HepG2 (cell line): ENCODE measurements around the gene SEC14L5. TPM values are rescaled to one million over a fixed set of nuclear protein-coding genes. Genes with fewer than 3 reads are reported as not detected.

ENCODE experiments used
- ATAC-seq: fragments of 200-7000 bp; cut with Tn5 transposase; 3 replicates; pipeline ENCODE4 v1.9.1; 2020; ENCODE audit warnings: mild to moderate bottlenecking, moderate library complexity
- BruUV-seq: library from RNA; stranded (reverse); fragments of 400-500 nt; replicated peaks from 2 replicates; lab custom pipeline; 2021; lab: Mats Ljungman, UMichigan
- CTCF ChIA-PET: fragments of 300-600 bp; formaldehyde crosslinking; extraction: SDS; loops from one replicate; lab custom pipeline; 2021; ENCODE audit warnings: low total read pairs, inconsistent platforms, low intra/inter-chr PET ratio; lab: Yijun Ruan, JAX
- POLR2A ChIA-PET: fragments of 350-600 bp; sonication (Branson Sonifier 250); formaldehyde crosslinking; loops from one replicate; lab custom pipeline; 2020; ENCODE audit warnings: antibody characterized with exemption, inconsistent platforms; lab: Yijun Ruan, JAX
- DNase-seq: peaks from one replicate; pipeline ENCODE4 v3.0.0-alpha.2; 2015; ENCODE audit warnings: low spot score
- FAIRE-seq: peaks from 3 replicates; lab custom pipeline; 2011; peaks lifted over from hg19 to GRCh38; lab: Jason Lieb, UNC
- H2AFZ ChIP-seq: one replicate; pipeline ENCODE4 v1.6.1; 2011; ENCODE audit warnings: low read length, inconsistent platforms
- H3K27ac ChIP-seq: fragments of 300-600 bp; 3 replicates; pipeline ENCODE4 v1.8.0; 2011; ENCODE audit warnings: mixed run types, mild to moderate bottlenecking, mixed read lengths, low read length, inconsistent platforms; ENCODE audit not compliant: insufficient read depth; ENCODE audit errors: extremely low read length
- H3K27me3 ChIP-seq, 2 experiments: fragments of 200-600 bp in 1 of 2; 2 replicates in 1 of 2; 3 replicates in 1 of 2; pipeline versions ENCODE4 v1.6.0 to v1.8.0; 2011; ENCODE audit warnings: low read length in 2 of 2, mild to moderate bottlenecking in 2 of 2, moderate library complexity in 2 of 2, inconsistent platforms in 1 of 2; ENCODE audit not compliant: insufficient read depth in 2 of 2, control insufficient read depth in 1 of 2
- H3K36me3 ChIP-seq, 2 experiments: fragments of 200-600 bp in 1 of 2; replicated peaks in 1 of 2; 2 replicates in 1 of 2; 3 replicates in 1 of 2; pipeline versions ENCODE4 v1.5.1 to v1.8.0; 2011; ENCODE audit warnings: low read length in 2 of 2, inconsistent platforms in 1 of 2; ENCODE audit not compliant: insufficient read depth in 2 of 2, control insufficient read depth in 1 of 2
- H3K4me1 ChIP-seq: 2 replicates; pipeline ENCODE4 v1.5.1; 2012; ENCODE audit warnings: low read length, inconsistent platforms; ENCODE audit not compliant: insufficient read depth
- H3K4me2 ChIP-seq: 2 replicates; pipeline ENCODE4 v1.6.0; 2011; ENCODE audit warnings: low read depth, low read length, inconsistent platforms
- H3K4me3 ChIP-seq, 3 experiments: fragments of 200-600 bp in 1 of 3; sonication (generic), shearing (Covaris generic) in 1 of 3; replicated peaks in 1 of 3; 2 replicates each; pipeline ENCODE4 v1.5.1; 2011 to 2016; ENCODE audit warnings: low read length in 3 of 3, inconsistent platforms in 2 of 3, low read depth in 2 of 3, mild to moderate bottlenecking in 2 of 3, control low read depth in 1 of 3, mixed read lengths in 1 of 3; ENCODE audit not compliant: insufficient read depth in 1 of 3
- H3K79me2 ChIP-seq: one replicate; pipeline ENCODE4 v1.6.1; 2011; ENCODE audit warnings: low read length, inconsistent platforms; ENCODE audit not compliant: insufficient read depth
- H3K9ac ChIP-seq: 2 replicates; pipeline ENCODE4 v1.6.0; 2011; ENCODE audit warnings: mild to moderate bottlenecking, low read depth, low read length, inconsistent platforms; ENCODE audit not compliant: insufficient read depth
- H3K9me3 ChIP-seq: 2 replicates; pipeline ENCODE4 v1.5.1; 2012; ENCODE audit warnings: mild to moderate bottlenecking, low read length
- H4K20me1 ChIP-seq: 2 replicates; pipeline ENCODE4 v1.6.0; 2011; ENCODE audit warnings: inconsistent platforms, mild to moderate bottlenecking, low read length, moderate library complexity; ENCODE audit not compliant: insufficient read depth
- CSRNP1 ChIP-seq: sonication (generic); formaldehyde crosslinking; IDR thresholded peaks from 2 replicates; pipeline ENCODE4 v1.8.1; 2023; ENCODE audit warnings: mild to moderate bottlenecking, missing genetic modification reagents
- NFE2L1 ChIP-seq: sonication (generic); formaldehyde crosslinking; IDR thresholded peaks from 2 replicates; pipeline ENCODE4 v1.4.0; 2020; ENCODE audit warnings: missing genetic modification reagents, mild to moderate bottlenecking, borderline replicate concordance
- TAF15 ChIP-seq: fragments of 200-400 bp; formaldehyde crosslinking; IDR thresholded peaks from one replicate; pipeline ENCODE4 v1.6.1; 2018; ENCODE audit warnings: mild to moderate bottlenecking, low read depth, low read length; ENCODE audit not compliant: poor library complexity, severe bottlenecking
- TBX2 ChIP-seq: sonication (generic); formaldehyde crosslinking; IDR thresholded peaks from 2 replicates; pipeline ENCODE4 v1.5.0; 2020; ENCODE audit warnings: missing genetic modification reagents, mild to moderate bottlenecking, borderline replicate concordance
- TCF7 ChIP-seq: sonication (generic); IDR thresholded peaks from 2 replicates; pipeline ENCODE4 v1.6.1; 2016; ENCODE audit warnings: antibody characterized with exemption, low read depth
- ZFP90 ChIP-seq: sonication (generic); formaldehyde crosslinking; IDR thresholded peaks from 2 replicates; pipeline ENCODE4 v1.8.0; 2022; ENCODE audit warnings: missing genetic modification reagents, mild to moderate bottlenecking, inconsistent platforms, borderline replicate concordance
- WGBS: methylation state at CpG from one replicate; pipeline ENCODE4 v1.1.6; 2017; ENCODE audit warnings: low lambda C conversion rate; 5-methylcytosine and 5-hydroxymethylcytosine counted together
- in situ Hi-C: cut with HindIII; loops from 2 replicates; pipeline ENCODE4 v1.10.0; 2017; ENCODE audit warnings: low pct_unique_long_range_greater_than_20kb; ENCODE audit not compliant: extremely low pct_ligation_motif_present
- intact Hi-C: fragments of 100-400 bp; cut with micrococcal nuclease; formaldehyde crosslinking; loops from one replicate; pipeline ENCODE4 v1.10.0; 2022; ENCODE audit not compliant: unreplicated experiment
- polyA plus RNA-seq, 8 experiments: library from polyadenylated mRNA; depleted of rRNA in 3 of 8; stranded (reverse) in 7 of 8; unstranded in 1 of 8; fragments of >200 nt; fragmentation: Illumina TruSeq in 4 of 8; extraction: Trizol in 4 of 8; gene quantifications; 2 replicates each; pipeline versions ENCODE4 v1.2.1 to v1.2.3, GENCODE V29; 2011 to 2016; ENCODE audit warnings: low read depth in 4 of 8, missing spikeins in 1 of 8, mixed read lengths in 1 of 8; ENCODE audit not compliant: insufficient read depth in 1 of 8
- total RNA-seq, 5 experiments: library from RNA; depleted of rRNA; stranded (reverse); fragments of >200 nt; fragmentation: Illumina TruSeq; extraction: Trizol; gene quantifications; 2 replicates each; pipeline ENCODE4 v1.2.3, GENCODE V29; 2016; ENCODE audit warnings: low read depth in 1 of 5
- TF ChIP-seq, protein P1 (sequence below): sonication (generic); formaldehyde crosslinking; IDR thresholded peaks from 2 replicates; pipeline ENCODE4 v1.5.1; 2020; ENCODE audit warnings: missing genetic modification reagents, mild to moderate bottlenecking, borderline replicate concordance

SEC14L5 gene
- total and polyA plus RNA-seq, 2 of the 13 experiments (the other 11 are each of a cell fraction or from before 2014, with no cell fraction given) = 0.40 to 0.42 TPM

DNA sequence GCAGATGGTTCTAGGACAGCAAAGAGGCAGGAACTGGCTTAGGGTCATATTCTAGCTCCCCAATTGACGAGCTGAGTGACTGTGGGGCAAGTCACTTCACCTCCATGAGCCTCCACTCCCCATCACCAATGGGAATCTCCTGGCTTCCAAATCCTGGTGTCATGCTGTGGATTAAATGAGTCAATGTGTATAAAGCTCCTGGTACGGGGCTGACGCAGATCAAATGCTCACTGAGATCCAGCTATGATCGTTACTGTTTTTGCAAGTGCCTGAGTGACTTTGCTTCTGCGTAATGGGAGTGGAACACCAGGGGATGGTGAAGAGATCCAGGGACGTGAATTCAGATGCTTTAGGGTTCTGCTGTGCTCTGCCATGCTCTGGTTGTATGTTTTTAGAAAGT lies 2.4 kb downstream of the SEC14L5 start:
- no peak for FAIRE-seq
- 47% methylated on average over 6 of the region's 6 CpGs for WGBS
- intact Hi-C loops (no loop called here), in situ Hi-C loops (loop anchor here (5.0 to 25.0 kb wide), 2 partner anchors 58 to 448 kb away; no protein-coding TSS in a partner anchor)
- peaks cover 27% of the 10 kb centered on the region for H3K4me1 ChIP-seq
- no peaks in the 10 kb centered on the region for H3K9me3 ChIP-seq
- ATAC-seq = no peak
- no peak overlapping the region for H3K4me2 ChIP-seq
- no TSS peak for BruUV-seq
- H3K27me3 ChIP-seq = peaks cover 0 to 18% of the 10 kb centered on the region in 2 experiments; a peak in 3 of 5 replicates
- no peak overlapping the region for H3K4me3 ChIP-seq
- DNase-seq = no peak
- H3K36me3 ChIP-seq = no peaks in the 10 kb centered on the region
- H3K9ac ChIP-seq = no peak overlapping the region
- H3K27ac ChIP-seq = no peak overlapping the region
- H3K79me2 ChIP-seq = no peaks in the 10 kb centered on the region
- ChIA-PET CTCF (no interaction called here), POLR2A (no interaction called here)
- no peaks in the 10 kb centered on the region for H4K20me1 ChIP-seq
- no peak overlapping the region for H2AFZ ChIP-seq
- no peak for TF ChIP-seq TCF7
- TF ChIP-seq TAF15 = no peak
- TF ChIP-seq CSRNP1 (CRISPR knock-in tag) = no peak
- TF ChIP-seq NFE2L1 (CRISPR knock-in tag) = no peak
- no peak for TF ChIP-seq TBX2 (CRISPR knock-in tag)
- TF ChIP-seq, protein P1, sequence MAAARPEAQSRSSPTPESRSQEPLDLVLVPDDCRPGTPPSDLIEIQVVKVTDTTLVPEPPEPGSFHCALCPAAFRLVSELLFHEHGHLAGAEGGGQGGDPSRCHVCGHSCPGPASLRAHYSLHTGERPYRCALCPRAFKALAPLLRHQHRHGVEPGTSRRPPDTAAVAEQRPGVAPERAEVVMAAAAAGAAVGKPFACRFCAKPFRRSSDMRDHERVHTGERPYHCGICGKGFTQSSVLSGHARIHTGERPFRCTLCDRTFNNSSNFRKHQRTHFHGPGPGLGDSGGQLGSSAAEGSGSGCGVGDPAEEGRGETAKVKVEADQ (CRISPR knock-in tag) = no peak
- no peak for TF ChIP-seq ZFP90
